SK-N-SH (cell line): ENCODE results near the gene SEMA3D. TPM values are rescaled to one million over a fixed set of nuclear protein-coding genes. Genes with fewer than 3 reads are reported as not detected.

ENCODE experiments used
- CTCF ChIA-PET: fragments of 300-600, 350-600 bp; formaldehyde crosslinking; extraction: SDS; loops from one replicate; lab custom pipeline; 2021; lab: Yijun Ruan, JAX
- POLR2A ChIA-PET: fragments of 350-600 bp; sonication (Branson Sonifier 250); formaldehyde crosslinking; extraction: SDS; loops from one replicate; lab custom pipeline; 2020; ENCODE audit warnings: antibody characterized with exemption, inconsistent platforms; lab: Yijun Ruan, JAX
- DNase-seq: peaks from one replicate; pipeline ENCODE4 v3.0.0; 2012
- H2AFZ ChIP-seq: fragments of 200-600 bp; sonication (generic); 2 replicates; pipeline ENCODE4 v1.8.1; 2016; ENCODE audit warnings: antibody characterized with exemption, mild to moderate bottlenecking, low read depth
- H3F3A ChIP-seq: fragments of 200-600 bp; sonication (generic); replicated peaks from 2 replicates; pipeline ENCODE3; 2016; ENCODE audit warnings: antibody characterized with exemption, mild to moderate bottlenecking; ENCODE audit not compliant: insufficient read depth
- H3K27ac ChIP-seq, 2 experiments: fragments of 200-500 bp in 1 of 2; fragments of 200-600 bp in 1 of 2; sonication (Bioruptor generic) in 1 of 2; sonication (generic), shearing (Covaris generic) in 1 of 2; 2 replicates each; pipeline versions ENCODE4 v1.5.1 to v1.6.1; 2014 to 2016; ENCODE audit warnings: low read depth in 2 of 2, inconsistent platforms in 1 of 2, low read length in 1 of 2, mild to moderate bottlenecking in 1 of 2, mixed read lengths in 1 of 2
- H3K27me3 ChIP-seq: fragments of 200-600 bp; sonication (generic), shearing (Covaris generic); 2 replicates; pipeline ENCODE4 v1.6.1; 2016; ENCODE audit warnings: mixed run types; ENCODE audit not compliant: insufficient read depth
- H3K36me3 ChIP-seq, 2 experiments: fragments of 200-500 bp in 1 of 2; fragments of 200-600 bp in 1 of 2; sonication (Bioruptor generic) in 1 of 2; sonication (generic) in 1 of 2; replicated peaks in 1 of 2; 2 replicates each; pipeline versions ENCODE3 to v1.5.1; 2014 to 2016; ENCODE audit warnings: low read length in 1 of 2, mild to moderate bottlenecking in 1 of 2; ENCODE audit not compliant: insufficient read depth in 2 of 2, control insufficient read depth in 1 of 2
- H3K4me1 ChIP-seq, 2 experiments: fragments of 200-500 bp in 1 of 2; fragments of 200-600 bp in 1 of 2; sonication (Bioruptor generic) in 1 of 2; sonication (generic), shearing (Covaris generic) in 1 of 2; 2 replicates each; pipeline versions ENCODE4 v1.5.1 to v1.6.1; 2014 to 2016; ENCODE audit warnings: low read depth in 1 of 2, low read length in 1 of 2, mixed run types in 1 of 2; ENCODE audit not compliant: insufficient read depth in 2 of 2, control insufficient read depth in 1 of 2
- H3K4me2 ChIP-seq: fragments of 200-600 bp; sonication (generic), shearing (Covaris generic); 2 replicates; pipeline ENCODE4 v1.6.1; 2017; ENCODE audit warnings: mixed run types
- H3K4me3 ChIP-seq, 2 experiments: fragments of 200-500 bp in 1 of 2; fragments of 200-600 bp in 1 of 2; sonication (Bioruptor generic) in 1 of 2; sonication (generic), shearing (Covaris generic) in 1 of 2; 2 replicates each; pipeline versions ENCODE4 v1.5.1 to v1.8.1; 2014 to 2016; ENCODE audit warnings: low read depth in 2 of 2, inconsistent platforms in 1 of 2, low read length in 1 of 2, mild to moderate bottlenecking in 1 of 2, mixed read lengths in 1 of 2, moderate library complexity in 1 of 2
- H3K79me2 ChIP-seq: fragments of 200-600 bp; sonication (generic); 2 replicates; pipeline ENCODE4 v1.8.1; 2017; ENCODE audit warnings: mild to moderate bottlenecking; ENCODE audit not compliant: insufficient read depth
- H3K9ac ChIP-seq: fragments of 200-600 bp; sonication (generic); 2 replicates; pipeline ENCODE4 v1.6.1; 2017; ENCODE audit warnings: mixed run types
- H3K9me2 ChIP-seq: fragments of 200-600 bp; sonication (generic); 2 replicates; pipeline ENCODE4 v1.6.1; 2017; ENCODE audit warnings: mixed run types
- H3K9me3 ChIP-seq: fragments of 200-600 bp; sonication (generic); 2 replicates; pipeline ENCODE4 v1.6.1; 2017; ENCODE audit warnings: mixed run types, mild to moderate bottlenecking, moderate library complexity
- H4K20me1 ChIP-seq: fragments of 200-600 bp; sonication (generic); 2 replicates; pipeline ENCODE4 v1.6.1; 2017; ENCODE audit warnings: mild to moderate bottlenecking, mixed run types; ENCODE audit not compliant: insufficient read depth
- ELF1 ChIP-seq: IDR thresholded peaks from 2 replicates; pipeline ENCODE4 v1.4.0; 2012
- JUND ChIP-seq: IDR thresholded peaks from 2 replicates; pipeline ENCODE4 v1.4.0; 2012
- MAX ChIP-seq: IDR thresholded peaks from 2 replicates; pipeline ENCODE4 v1.4.0; 2012; ENCODE audit warnings: low read depth
- NRF1 ChIP-seq: IDR thresholded peaks from 2 replicates; pipeline ENCODE4 v1.6.1; 2012; ENCODE audit warnings: low read depth, mild to moderate bottlenecking, low read length
- RAD21 ChIP-seq: IDR thresholded peaks from 2 replicates; pipeline ENCODE4 v1.6.1; 2012; ENCODE audit warnings: mild to moderate bottlenecking, low read length
- RCOR1 ChIP-seq: fragments of 150-350 bp; IDR thresholded peaks from 2 replicates; pipeline ENCODE4 v1.6.1; 2017; ENCODE audit warnings: antibody characterized with exemption, low read length
- RFX5 ChIP-seq: IDR thresholded peaks from 2 replicates; pipeline ENCODE4 v1.6.1; 2012; ENCODE audit warnings: mild to moderate bottlenecking, improper control_type of control experiment, low read length
- TEAD4 ChIP-seq: IDR thresholded peaks from 2 replicates; pipeline ENCODE4 v1.4.0; 2012; ENCODE audit warnings: mild to moderate bottlenecking, borderline replicate concordance; ENCODE audit not compliant: insufficient read depth
- YY1 ChIP-seq: IDR thresholded peaks from 2 replicates; pipeline ENCODE4 v1.4.0; 2012; ENCODE audit warnings: low read depth, mild to moderate bottlenecking
- WGBS: methylation state at CpG from one replicate; pipeline ENCODE4 v1.1.6; 2017; ENCODE audit warnings: low lambda C conversion rate; 5-methylcytosine and 5-hydroxymethylcytosine counted together
- polyA plus RNA-seq, 3 experiments: library from polyadenylated mRNA; depleted of rRNA; stranded (reverse); fragments of >200 nt; gene quantifications; 2 replicates each; pipeline ENCODE4 v1.2.3, GENCODE V29; 2012
- TF ChIP-seq, protein P1 (sequence below): fragments of 150-350 bp; IDR thresholded peaks from 2 replicates; pipeline ENCODE4 v1.6.1; 2017; ENCODE audit warnings: antibody characterized with exemption, low read length, low read depth, borderline replicate concordance
- TF ChIP-seq, protein P2 (sequence below): fragments of 150-350 bp; IDR thresholded peaks from 2 replicates; pipeline ENCODE4 v1.6.1; 2016; ENCODE audit warnings: mild to moderate bottlenecking, low read depth, low read length
- TF ChIP-seq, protein P3 (sequence below): IDR thresholded peaks from 2 replicates; pipeline ENCODE4 v1.6.1; 2012; ENCODE audit warnings: mild to moderate bottlenecking, low read depth, low read length, moderate library complexity

The SEMA3D gene
- polyA plus RNA-seq, 1 of the 3 experiments (the other 2 are of a cell fraction), result 30.1 TPM

GRCh38 chr7:85004402-85004801 is 182.5 kb downstream of the SEMA3D start (continued):
- TF ChIP-seq YY1 (no peak), RFX5 (no peak), MAX (no peak), NRF1 (no peak), RCOR1 (no peak), ELF1 (no peak), TEAD4 (no peak)
- TF ChIP-seq, protein P1, sequence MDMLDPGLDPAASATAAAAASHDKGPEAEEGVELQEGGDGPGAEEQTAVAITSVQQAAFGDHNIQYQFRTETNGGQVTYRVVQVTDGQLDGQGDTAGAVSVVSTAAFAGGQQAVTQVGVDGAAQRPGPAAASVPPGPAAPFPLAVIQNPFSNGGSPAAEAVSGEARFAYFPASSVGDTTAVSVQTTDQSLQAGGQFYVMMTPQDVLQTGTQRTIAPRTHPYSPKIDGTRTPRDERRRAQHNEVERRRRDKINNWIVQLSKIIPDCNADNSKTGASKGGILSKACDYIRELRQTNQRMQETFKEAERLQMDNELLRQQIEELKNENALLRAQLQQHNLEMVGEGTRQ, result no peak

- no peak for TF ChIP-seq YY1
- TF ChIP-seq JUND, result no peak
- TF ChIP-seq, protein P2, sequence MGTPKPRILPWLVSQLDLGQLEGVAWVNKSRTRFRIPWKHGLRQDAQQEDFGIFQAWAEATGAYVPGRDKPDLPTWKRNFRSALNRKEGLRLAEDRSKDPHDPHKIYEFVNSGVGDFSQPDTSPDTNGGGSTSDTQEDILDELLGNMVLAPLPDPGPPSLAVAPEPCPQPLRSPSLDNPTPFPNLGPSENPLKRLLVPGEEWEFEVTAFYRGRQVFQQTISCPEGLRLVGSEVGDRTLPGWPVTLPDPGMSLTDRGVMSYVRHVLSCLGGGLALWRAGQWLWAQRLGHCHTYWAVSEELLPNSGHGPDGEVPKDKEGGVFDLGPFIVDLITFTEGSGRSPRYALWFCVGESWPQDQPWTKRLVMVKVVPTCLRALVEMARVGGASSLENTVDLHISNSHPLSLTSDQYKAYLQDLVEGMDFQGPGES, result no peak
- TF ChIP-seq, protein P3, sequence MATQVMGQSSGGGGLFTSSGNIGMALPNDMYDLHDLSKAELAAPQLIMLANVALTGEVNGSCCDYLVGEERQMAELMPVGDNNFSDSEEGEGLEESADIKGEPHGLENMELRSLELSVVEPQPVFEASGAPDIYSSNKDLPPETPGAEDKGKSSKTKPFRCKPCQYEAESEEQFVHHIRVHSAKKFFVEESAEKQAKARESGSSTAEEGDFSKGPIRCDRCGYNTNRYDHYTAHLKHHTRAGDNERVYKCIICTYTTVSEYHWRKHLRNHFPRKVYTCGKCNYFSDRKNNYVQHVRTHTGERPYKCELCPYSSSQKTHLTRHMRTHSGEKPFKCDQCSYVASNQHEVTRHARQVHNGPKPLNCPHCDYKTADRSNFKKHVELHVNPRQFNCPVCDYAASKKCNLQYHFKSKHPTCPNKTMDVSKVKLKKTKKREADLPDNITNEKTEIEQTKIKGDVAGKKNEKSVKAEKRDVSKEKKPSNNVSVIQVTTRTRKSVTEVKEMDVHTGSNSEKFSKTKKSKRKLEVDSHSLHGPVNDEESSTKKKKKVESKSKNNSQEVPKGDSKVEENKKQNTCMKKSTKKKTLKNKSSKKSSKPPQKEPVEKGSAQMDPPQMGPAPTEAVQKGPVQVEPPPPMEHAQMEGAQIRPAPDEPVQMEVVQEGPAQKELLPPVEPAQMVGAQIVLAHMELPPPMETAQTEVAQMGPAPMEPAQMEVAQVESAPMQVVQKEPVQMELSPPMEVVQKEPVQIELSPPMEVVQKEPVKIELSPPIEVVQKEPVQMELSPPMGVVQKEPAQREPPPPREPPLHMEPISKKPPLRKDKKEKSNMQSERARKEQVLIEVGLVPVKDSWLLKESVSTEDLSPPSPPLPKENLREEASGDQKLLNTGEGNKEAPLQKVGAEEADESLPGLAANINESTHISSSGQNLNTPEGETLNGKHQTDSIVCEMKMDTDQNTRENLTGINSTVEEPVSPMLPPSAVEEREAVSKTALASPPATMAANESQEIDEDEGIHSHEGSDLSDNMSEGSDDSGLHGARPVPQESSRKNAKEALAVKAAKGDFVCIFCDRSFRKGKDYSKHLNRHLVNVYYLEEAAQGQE, result no peak
- no peak for TF ChIP-seq RAD21
- WGBS, result 81% methylated on average over 3 of the region's 3 CpGs
- no peaks in the 10 kb centered on the region for H4K20me1 ChIP-seq
- H3K9me3 ChIP-seq, result no peaks in the 10 kb centered on the region
- H3K27me3 ChIP-seq, result no peaks in the 10 kb centered on the region
- H3F3A ChIP-seq, result no peaks in the 10 kb centered on the region
- no peaks in the 10 kb centered on the region for H3K9me2 ChIP-seq
- H3K4me1 ChIP-seq, result peaks cover 0 to 21% of the 10 kb centered on the region in 2 experiments; a peak in 3 of 4 replicates
- H3K9ac ChIP-seq, result no peak overlapping the region
- POLR2A ChIA-PET, result no interaction called here
- CTCF ChIA-PET, result interaction anchor here (0.9 to 1.9 kb wide), 7 partner anchors 11 to 1066 kb away, joined by 3 to 6 read pairs (median 3); no protein-coding TSS in a partner anchor
- peaks cover 0 to 32% of the 10 kb centered on the region in 2 experiments for H3K36me3 ChIP-seq
- DNase-seq, result no peak
- H3K4me3 ChIP-seq, result no peak overlapping the region
- H2AFZ ChIP-seq, result no peak overlapping the region
- no peaks in the 10 kb centered on the region for H3K79me2 ChIP-seq
- peak overlapping the region in 1 of 2 experiments; percentile 58; a peak in 2 of 4 replicates for H3K27ac ChIP-seq
- H3K4me2 ChIP-seq, result no peak overlapping the region
Observed at GRCh38 chr7:85001495-85002345, 185.1 kb downstream of the SEMA3D start.
